ENCODE measurements around the gene C1QL2.

C1QL2 gene

GRCh38 chr2:119178776-119179175 lies 20.2 kb upstream of the C1QL2 start:
- DNase-seq: no peak

DNA sequence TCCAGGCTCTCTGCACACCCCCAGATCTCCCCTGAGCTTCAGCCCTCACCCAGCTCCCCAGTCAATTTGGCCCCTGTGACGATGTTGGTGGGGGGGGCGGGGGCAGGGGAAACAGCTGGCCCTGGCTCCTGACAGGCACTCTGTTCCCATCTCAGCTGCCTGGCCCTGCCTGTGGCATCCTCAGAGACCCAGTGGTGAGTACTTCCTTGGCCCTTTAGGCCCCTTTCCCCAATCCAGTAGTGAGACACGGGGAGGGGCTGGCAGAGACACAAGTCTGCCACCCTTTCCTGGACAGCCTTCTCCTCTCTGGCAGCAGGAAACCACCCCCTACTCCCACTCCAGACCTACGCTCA lies 19.3 kb upstream of the C1QL2 start:
- DNase-seq: no peak

DNA sequence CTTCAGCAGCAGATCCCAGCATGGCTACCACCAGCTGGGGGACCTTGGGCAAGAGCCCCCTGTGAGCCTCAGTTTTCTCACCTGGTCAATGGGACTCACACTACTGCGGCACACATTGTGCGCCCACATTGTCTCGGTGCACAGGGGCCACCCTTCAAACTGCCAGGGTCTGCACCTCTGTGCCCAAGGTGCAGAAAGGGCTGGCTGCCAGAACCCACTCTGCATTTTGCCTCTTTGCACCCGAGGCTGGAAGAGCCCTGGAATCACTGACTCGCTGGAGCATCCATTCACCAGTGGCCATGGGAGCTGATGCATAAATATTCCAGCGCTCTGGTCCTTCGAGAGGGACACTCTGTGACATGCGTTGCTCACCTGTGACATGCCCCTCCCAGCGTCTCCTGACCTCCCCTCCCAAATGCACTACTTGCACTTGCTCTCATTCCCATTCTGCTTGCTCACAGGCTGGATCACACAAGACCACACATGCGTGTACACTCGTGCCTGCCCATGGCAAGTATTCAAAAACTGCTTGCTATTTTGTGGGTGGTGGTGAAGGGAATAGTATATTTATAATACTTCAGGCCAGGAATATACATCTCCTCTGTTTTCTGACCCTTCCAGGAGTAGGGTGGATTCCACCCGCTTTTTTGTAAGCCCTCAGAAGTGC lies 18.8 kb upstream of the C1QL2 start:
- DNase-seq: no peak

DNA sequence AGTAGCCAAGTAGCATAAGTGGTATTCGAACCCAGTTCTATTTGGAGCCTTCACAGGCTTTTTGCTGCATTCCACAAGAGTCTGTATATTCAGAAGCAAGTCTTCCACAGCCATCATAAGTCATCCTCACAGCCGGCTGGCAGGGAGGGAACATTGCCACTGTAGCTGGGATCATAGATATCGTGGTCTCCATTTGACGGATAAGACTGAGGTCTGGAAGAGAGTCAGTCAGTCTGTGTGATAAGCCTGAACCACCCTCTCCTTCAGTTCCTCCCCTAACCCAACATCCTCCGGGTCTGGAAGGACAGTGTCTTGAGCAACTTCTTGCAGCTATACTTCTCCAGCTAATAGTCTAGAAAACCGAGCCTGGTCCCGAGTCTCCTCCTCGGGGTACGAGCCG lies 17.0 kb upstream of the C1QL2 start:
- no peak for DNase-seq

DNA sequence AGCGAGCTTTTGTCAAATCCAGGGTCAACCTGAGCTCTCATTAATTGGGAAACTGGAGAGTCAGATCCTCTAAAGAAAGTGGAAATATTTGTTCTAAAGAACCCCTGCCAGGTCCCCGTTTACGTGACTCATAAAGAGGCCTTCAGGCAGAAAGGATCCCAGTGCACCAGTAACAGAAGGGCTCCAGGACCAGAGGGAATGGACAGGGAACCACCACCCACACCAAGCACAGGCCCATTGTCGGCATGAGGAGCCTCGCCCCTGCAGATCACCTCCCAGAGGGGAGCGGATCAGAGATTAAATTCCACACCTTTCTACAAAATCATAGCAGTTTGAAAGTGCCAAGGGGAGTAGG lies 16.4 kb upstream of the C1QL2 start:
- no peak for DNase-seq

GRCh38 chr2:119174216-119174992 lies 15.9 kb upstream of the C1QL2 start:
- DNase-seq: peak; percentile 31

DNA sequence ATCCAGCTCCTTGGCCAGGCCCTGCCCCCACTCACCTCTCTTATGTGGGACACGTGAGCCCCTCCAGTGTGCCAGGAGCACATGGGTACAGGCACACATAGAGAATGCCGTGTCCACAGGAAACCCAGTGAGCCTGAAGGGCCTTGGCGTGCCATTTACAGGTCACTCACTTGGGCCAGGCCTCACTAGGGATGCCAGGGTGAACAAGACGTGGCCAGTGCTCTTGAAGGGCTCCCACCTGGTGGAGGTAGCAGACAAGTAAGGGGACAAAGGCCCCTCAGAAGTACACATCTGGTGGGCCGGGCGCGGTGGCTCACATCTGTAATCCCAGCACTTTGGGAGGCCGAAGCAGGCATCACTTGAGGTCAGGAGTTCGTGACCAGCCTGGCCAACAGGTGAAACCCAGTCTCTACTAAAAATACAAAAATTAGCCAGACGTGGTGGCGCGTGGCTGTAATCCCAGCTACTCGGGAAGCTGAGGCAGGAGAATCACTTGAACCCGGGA lies 15.1 kb upstream of the C1QL2 start:
- DNase-seq: no peak

DNA sequence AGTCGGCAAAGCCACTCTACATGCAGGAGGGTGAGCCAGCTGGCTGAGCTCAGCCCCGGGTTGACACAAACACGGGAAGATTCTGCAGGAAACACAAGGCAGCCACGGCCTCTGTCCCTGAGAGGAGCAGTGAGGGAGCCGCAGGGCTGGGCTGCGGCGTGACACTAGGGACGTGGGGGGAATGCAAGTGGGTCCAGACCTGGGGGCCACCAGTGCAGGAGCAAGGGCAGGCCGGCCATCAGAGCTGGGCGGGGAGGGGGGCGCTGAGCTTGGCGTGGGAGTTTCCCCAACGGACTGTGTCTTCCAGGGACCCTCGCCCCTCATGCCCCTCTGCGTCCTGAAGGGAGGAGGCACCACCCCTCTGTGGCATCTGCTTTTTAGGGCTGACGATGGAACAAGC lies 12.0 kb upstream of the C1QL2 start:
- DNase-seq: no peak

- DNase-seq: no peak
Measured at GRCh38 chr2:119169717-119170116, 11.2 kb upstream of the C1QL2 start.

- no peak for DNase-seq
Measured at GRCh38 chr2:119160361-119160990, 1.9 kb upstream of the C1QL2 start.

GRCh38 chr2:119157850-119158511 lies 570 bp downstream of the C1QL2 start:
- DNase-seq: no peak

DNA sequence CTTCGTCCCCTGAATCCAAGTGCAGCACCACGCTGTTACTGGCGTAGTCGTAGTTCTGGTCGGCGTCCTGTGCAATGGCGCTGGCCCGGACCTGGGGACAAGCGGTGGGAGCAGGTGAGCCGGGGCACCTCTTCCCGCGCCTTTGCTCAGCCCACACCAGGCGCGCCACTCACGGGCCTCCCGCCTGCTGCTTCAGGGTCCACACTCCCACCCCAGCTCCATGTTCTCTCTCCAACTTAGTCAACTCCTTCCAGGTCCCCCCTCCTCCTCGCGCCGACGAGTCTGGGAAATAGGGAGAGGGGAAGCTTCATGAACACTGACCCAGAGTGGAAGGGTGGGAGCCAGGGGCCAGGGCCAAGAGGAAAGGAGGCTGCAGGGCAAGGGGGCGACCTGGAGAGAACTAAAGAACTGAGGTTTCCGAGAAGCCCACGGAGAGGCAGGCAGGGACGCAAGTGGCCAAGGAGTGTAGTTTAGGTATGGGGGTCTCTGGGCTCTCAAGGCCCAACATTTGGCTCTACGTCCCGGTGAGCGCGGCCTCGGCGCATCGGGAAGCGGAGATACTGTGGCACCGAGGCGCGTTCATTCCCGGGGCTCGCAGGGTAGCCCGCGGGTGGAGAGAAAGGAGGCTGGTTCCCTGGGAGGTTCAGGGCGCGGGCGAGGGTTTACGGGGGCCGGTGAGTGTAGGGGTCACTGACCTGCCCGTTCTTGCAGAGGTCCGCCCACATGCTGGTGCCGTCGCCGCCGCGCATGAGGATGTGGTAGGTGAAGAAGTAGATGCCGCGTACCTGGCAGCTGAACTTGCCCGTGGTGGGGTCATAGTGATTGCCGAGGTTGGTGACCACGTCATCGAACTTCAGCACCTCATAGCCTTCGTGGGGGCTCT lies 1.4 kb downstream of the C1QL2 start:
- no peak for DNase-seq

GRCh38 chr2:119156105-119156890 lies 2.3 kb downstream of the C1QL2 start:
- DNase-seq: no peak

- no peak for DNase-seq
Measured at GRCh38 chr2:119155633-119156032, 2.9 kb downstream of the C1QL2 start.

DNA sequence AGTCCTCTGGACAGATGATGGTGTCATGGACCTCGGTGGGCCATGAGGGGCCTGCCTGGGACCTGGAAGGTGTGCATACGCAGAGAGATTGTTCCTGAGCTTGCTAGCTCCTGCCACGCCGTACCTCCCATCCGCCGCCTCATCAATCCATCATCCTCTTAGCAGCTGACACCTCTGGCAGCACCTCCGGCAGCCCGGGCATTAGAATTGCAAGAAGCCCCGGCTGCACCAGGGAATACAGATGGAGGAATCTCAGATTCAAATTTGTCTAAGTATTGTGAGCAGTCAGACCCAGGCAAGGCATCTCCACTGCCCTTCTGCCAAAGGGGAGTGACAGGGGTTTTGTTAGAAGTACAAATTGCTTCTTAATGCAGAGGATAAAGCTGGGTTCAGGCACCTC lies 4.5 kb downstream of the C1QL2 start:
- no peak for DNase-seq

DNA sequence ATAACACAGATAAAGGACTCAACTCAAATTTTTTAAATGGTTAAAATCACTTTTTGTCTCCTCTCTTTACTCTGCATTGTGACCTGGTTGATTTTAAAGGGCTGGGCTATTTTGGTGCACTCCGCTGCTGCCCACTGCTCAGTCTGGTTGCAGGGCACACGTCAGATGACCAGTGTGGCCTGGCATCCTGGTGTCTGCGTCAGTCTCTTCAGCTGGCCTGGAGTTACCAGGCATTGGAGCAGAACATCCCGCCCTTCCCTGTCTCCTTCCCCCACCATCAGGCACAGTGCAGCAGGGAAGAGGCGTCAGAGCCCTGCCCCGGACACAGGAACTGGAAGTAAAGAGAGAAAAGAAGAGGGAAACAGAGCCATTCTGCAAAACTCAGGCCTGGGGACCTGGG lies 8.9 kb downstream of the C1QL2 start:
- no peak for DNase-seq

- DNase-seq: no peak
Measured at GRCh38 chr2:119147776-119148715, 10.5 kb downstream of the C1QL2 start.

DNA sequence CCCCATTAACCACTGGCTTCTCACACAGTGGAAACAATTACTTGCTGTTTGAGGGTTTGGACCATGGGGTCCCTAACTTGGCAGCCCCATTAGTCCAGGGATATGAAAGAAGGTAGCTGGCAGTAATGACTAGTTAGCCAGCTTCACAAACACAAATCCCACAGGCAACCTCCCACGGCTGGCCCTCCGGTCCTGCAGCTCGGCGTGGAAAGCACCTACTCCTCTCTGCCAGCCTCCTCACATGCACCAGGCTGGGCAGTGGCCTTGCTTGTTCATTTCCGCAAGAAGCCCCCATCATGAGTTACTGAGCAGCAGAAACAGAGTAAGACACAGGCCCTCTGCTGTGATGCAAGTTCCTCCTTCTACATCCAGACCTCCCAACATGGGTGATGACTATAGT lies 13.7 kb downstream of the C1QL2 start:
- no peak for DNase-seq

DNA sequence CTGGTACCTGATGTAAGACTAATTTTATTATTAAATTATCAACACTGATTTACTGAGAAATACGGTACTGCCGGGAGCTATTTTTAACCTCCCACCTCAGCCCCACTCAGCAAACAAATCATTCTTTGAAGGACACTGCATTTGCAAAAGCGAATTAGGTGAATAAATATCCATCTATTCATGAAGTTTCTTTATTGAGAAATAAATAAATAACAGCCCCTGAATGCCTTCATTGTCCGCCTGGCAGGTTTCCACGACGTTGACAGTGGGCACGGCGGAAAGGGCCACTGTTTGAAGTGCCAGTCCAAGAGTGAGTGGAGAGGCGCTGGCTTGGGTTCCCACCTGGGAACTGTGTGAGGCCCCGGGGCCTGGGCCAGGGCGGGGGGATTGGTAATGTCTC lies 15.7 kb downstream of the C1QL2 start:
- DNase-seq: no peak

DNA sequence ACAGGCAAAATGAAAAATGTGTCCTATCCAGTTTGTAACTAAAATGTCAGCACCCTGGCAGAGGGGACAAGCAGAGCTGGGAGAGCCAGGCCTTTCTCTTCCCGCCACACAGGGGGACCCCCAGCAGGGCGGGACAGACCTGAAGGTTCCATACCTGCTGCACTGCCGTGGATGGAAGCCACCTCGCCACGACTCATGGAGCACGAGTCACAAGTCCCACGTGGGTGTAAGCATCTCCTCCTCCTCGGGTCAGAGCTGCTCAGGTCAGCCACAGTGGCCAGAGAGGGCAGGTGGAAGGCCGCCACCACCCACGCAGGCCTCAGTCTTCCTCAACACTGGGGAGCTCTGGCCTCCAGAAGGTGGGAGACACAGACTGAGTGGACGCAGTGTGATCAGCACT lies 21.0 kb downstream of the C1QL2 start:
- DNase-seq: no peak

- no peak for DNase-seq
Measured at GRCh38 chr2:119136872-119137271, 21.7 kb downstream of the C1QL2 start.

Data from activated T-cell treated with anti-CD3 and anti-CD28 coated beads for 4 hours (primary cell).